ENCODE data around the gene SHANK1.

GRCh38 chr19:50728084-50728737 is 8.6 kb upstream of the SHANK1 start:
- TF ChIP-seq, protein P1, sequence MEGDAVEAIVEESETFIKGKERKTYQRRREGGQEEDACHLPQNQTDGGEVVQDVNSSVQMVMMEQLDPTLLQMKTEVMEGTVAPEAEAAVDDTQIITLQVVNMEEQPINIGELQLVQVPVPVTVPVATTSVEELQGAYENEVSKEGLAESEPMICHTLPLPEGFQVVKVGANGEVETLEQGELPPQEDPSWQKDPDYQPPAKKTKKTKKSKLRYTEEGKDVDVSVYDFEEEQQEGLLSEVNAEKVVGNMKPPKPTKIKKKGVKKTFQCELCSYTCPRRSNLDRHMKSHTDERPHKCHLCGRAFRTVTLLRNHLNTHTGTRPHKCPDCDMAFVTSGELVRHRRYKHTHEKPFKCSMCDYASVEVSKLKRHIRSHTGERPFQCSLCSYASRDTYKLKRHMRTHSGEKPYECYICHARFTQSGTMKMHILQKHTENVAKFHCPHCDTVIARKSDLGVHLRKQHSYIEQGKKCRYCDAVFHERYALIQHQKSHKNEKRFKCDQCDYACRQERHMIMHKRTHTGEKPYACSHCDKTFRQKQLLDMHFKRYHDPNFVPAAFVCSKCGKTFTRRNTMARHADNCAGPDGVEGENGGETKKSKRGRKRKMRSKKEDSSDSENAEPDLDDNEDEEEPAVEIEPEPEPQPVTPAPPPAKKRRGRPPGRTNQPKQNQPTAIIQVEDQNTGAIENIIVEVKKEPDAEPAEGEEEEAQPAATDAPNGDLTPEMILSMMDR (IDR thresholded peaks at IDR 0.05), result no peak
- TF ChIP-seq POLR2AphosphoS5 (IDR thresholded peaks at IDR 0.05), result no peak
